Activated CD4-positive, alpha-beta T cell treated with anti-CD3 and anti-CD28 coated beads, Interleukin-2, amount 50 U/mL, for 4 hours (primary cell): ENCODE results near the gene SLC52A3.

ENCODE experiments used
- DNase-seq, 2 experiments: peaks; one replicate each; pipeline ENCODE4 v3.0.0-alpha.2; 2020

The SLC52A3 gene

DNA sequence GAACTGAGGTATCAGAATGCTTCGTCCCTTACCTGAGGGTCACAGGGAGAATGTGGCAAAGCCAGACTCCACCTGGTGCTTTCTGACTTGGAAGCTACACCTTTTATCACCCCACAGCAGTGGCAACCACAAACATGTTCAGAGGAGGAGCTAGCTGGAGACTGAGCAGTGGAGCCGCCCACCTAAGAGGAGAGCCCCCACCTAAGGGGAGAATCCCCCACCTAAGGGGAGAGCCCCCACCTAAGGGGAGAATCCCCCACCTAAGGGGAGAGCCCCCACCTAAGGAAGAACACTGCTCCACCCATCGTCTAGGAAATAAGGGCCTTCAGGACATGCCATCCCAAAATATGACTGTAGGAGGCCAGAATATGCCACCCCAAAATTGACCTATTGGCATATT, 4.0 kb downstream of the SLC52A3 start:
- DNase-seq, result no peak

- DNase-seq, result no peak
These were observed 6.6 kb downstream of the SLC52A3 start for GRCh38 chr20:761418-762381.

- no peak for DNase-seq
These were observed 7.4 kb downstream of the SLC52A3 start for GRCh38 chr20:760751-761417.

DNA sequence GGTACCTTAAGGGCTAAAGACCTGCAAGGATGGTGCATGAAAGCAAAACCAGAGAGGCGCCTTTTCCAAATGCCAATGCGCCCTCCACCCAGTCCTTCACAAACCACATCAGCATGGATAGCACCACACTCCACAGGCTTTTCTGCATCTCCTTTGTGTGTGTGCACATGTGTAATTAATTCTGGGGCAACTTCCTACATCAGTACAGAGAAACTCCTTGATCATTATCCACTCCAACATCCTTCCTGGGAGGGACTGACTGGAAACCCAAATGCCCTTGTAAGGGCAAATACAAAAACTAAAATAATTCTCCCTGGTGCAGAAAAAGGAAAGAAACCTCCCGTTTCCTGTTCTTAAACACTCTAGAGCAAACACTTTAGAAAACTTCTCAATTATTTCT, 10.8 kb downstream of the SLC52A3 start:
- no peak for DNase-seq

GRCh38 chr20:755941-756340, 12.4 kb downstream of the SLC52A3 start:
- DNase-seq, result no peak

DNA sequence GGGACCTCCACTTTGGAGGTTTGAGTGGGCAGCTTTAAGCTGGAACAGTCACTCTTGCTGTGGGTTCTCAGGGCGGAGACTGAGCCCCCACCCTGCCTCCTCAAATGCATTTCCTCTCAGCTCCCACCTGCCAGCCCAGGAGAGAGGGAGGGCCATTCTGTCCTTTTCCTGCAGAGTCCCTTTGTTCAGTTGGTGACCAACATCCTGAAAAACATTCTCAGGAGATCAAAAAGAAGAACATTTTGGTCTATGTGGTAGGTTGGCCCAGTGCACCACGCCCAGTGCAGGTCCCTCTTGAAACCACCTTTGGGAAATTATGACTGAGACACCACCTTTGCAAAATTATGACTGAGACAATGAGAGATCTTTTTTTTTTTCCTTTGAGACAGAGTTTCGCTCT, 13.4 kb downstream of the SLC52A3 start:
- DNase-seq, result no peak

GRCh38 chr20:753897-754635, 14.2 kb downstream of the SLC52A3 start:
- no peak for DNase-seq

GRCh38 chr20:753136-753535, 15.2 kb downstream of the SLC52A3 start:
- no peak for DNase-seq

- DNase-seq, result no peak
These were observed 16.0 kb downstream of the SLC52A3 start for GRCh38 chr20:752291-752690.

DNA sequence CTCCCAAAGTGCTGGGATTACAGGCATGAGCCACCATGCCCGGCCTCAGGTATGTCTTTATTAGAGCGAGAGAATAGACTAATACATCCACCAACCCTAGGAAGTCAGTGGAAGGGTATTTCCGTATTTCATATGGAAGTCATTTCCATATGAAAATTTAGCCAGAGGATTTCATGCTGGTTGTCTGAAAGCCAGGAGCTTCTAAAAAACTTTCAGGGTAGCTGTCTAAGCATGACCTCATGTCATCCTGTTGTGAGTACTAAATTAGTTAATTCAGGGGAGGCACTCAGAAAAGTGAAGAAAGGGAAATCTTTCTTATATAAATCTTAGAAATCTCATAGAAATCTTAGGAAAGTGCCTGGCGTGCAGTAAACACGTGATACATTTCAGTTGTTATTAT, 16.5 kb downstream of the SLC52A3 start:
- no peak for DNase-seq

DNA sequence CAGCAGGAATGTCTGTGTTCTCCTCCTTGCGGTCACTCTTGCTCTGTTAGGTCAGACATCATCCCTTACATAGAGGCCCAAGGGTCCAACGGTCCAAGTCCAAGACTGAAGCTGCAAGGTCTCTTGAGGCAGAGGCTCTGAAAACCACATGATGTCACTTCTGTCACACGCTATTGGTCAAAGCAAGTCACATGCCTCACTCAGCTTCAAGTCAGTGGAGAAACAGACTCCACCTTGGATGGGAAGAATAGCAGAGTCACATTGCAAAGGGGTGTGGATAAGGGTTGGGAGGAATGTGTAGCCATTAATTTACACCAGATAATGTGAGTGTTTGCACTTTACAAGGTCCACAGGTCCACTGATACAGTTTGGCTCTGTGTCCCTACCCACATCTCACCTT, 17.5 kb downstream of the SLC52A3 start:
- no peak for DNase-seq

DNA sequence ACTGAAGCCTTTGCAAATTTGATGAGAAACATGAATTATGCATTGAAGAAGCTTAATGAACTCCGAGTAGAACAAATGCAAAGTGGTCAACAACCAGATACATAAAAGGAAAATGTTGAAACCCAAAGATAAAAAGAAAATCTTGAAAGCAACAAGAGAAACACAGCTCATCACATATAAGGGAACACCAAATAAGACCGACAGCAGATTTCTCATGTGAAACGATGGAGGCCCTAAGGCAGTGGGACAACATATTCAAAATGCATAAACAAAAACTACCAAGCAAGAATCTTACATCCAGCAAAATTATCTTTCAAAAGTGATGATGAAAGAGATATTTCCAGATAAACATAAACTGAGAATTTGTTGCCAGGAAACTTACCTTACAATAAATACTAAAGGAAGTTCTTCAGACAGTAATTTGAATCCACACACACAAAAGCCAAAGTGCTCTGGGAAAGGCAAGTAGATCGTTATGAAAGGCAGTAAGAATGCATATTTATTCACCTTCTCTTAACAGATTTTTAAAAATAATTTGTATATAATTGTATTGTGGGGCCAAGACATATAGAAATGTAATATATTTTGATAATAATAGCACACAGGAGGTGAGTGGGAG, 22.5 kb downstream of the SLC52A3 start:
- no peak for DNase-seq

GRCh38 chr20:742156-742555, 26.1 kb downstream of the SLC52A3 start:
- no peak for DNase-seq

- DNase-seq, result no peak
These were observed 26.7 kb downstream of the SLC52A3 start for GRCh38 chr20:741620-742019.

GRCh38 chr20:740162-740561, 28.1 kb downstream of the SLC52A3 start:
- no peak for DNase-seq

DNA sequence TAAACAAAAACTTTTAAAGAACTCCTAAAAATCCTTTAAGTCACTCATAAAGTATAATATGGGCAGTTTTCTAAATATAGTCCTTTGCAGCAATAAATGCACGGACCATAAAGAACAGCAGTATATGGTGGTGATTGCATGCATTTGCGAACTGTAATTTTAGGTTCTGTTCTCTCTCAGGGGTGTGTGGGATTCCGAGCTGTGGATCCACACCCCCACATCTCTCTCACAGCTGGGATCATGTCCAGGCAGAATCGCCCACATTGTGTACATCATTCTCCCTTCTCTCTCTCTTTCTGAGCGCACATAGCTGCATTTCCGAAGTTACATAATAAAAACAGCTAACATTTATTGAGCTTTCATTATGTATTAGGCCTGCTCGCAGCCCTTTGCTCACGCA, 28.6 kb downstream of the SLC52A3 start:
- DNase-seq, result no peak

DNA sequence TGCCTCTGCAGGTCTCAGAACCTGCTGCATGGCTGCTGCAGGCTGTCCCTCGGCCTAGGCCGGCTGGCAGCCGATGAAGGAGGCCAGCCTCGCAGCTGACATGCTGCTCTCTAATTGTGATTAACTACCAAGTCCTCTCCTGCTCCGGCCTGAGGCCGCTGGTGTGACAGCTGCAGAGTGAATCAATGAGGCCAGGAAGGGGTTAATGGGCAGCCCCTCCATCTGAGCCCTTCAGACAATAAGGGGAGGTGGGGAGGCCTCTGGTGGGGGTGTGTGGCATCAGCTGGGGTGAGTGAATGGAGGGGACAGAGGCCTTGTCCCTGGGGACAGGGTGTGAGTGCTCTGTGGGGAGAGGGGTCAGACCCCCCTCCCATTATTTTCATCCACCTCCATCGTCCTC, 34.4 kb downstream of the SLC52A3 start:
- no peak for DNase-seq

DNA sequence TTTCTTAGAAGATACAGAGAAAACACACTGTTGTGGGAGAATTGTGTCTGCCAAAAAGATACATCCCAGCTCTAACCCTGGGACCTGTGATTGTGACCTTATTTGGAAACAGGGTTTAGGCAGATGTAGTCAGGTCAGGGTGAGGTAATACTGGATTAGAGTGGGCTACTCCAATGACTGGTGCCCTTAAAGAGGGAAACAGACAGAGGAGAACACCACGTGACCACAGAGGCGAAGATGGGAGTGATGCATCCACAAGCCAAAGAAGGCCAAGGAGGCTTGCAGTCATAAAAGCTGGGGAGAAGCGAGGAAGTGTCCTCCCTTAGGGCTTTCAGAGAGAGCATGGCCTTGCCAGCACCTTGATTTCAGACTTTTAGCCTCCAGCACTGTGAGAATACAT, 35.6 kb downstream of the SLC52A3 start:
- DNase-seq, result no peak

- DNase-seq, result no peak
These were observed 36.3 kb downstream of the SLC52A3 start for GRCh38 chr20:731891-732560.

DNA sequence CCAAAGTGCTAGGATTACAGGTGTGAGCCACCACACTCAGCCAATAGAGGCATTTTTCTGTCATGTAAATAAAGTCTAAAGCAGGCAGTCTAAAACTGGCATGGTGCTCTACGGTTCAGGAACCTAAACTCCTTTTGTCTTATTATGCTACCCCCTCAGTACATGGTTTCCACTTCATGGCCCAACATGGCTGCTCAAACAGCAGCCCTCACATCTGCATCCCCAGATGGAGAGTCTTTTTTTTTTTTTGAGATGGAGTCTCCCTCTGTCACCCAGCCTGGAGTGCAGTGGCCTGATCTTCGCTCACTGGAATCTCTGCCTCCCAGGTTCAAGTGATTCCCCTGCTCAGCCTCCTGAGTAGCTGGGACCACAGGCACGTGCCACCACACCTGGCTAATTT, 38.3 kb downstream of the SLC52A3 start:
- DNase-seq, result no peak

- peak; percentile 27 to 43 for DNase-seq
These were observed 39.9 kb downstream of the SLC52A3 start for GRCh38 chr20:728256-728944.

DNA sequence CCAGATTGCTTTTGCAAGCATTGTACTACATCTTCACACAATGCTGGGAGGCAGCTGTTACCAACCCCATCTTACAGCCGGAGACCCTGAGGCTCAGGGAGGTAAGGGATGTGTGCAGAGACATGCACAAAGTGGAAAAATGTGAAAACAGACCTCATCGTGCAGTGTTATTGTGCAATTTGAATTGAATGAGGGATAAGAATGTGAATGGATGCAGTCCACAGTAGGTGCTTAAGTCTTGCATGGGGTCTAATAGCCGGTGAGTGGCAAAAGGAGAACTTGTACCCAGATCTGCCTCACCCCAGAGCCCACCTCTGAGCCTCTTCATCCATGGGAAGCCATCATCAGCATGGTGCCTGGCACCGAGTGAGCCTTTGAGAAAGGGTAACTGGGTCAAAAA, 42.1 kb downstream of the SLC52A3 start:
- no peak for DNase-seq
